Ramos (cell line): Measurements from ENCODE around the gene TREX2.
"Not testable (repeated sequence)": the region's sequence is repeated elsewhere in the genome, so short reads cannot be mapped to it uniquely, and the experiment has no call there.

ENCODE experiments used
- in situ Hi-C: fragments of 300-500 bp; cut with MboI; formaldehyde crosslinking; loops from one replicate; pipeline ENCODE4 v1.14.3; 2022; ENCODE audit warnings: low sequenced_read_pairs; ENCODE audit not compliant: unreplicated experiment

TREX2 gene

DNA sequence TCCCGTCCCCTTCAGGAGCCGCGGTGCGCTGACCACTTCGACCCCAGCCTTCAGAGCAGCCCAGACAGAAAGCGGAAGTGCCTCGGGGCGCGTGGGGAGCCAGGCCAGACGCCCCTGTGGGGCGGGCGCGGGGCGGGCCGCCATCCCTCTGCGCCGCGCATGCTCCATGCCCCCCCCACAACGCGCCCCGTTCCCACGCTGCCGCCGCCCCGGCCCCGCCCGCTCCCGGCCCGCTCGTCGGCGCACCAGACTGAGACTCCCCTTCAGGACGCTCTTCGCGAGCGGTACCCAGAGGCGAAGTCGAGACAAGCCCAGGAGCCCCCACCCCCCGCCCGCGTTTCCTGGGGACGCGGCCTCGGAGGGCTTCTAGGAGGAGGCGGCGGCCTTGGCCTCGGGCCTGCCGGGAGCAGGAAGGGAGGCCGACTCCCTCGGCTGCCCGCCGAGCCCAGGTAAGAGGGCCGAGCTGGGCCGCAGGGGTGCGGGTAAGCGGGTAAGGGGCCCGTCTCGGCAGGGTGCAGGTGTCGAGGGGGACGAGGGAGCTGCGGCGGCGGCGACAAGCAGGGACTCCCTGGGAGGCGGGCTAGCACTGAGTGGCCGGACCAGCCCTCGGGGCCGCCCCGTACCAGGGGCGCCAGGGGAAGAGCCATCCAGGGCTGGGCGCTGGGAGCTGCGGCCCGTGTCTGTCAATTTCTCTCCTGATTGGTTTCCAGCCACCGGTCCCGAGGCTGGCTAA, 34.4 kb downstream of the TREX2 start, which contains the start of gene ZFP92:
ZFP92 (plus strand) TSS at position 218 of the 733 bp plus-strand sequence. CDS start 6,851 bp downstream, outside the sequence.
- in situ Hi-C loops = no loop called here

DNA sequence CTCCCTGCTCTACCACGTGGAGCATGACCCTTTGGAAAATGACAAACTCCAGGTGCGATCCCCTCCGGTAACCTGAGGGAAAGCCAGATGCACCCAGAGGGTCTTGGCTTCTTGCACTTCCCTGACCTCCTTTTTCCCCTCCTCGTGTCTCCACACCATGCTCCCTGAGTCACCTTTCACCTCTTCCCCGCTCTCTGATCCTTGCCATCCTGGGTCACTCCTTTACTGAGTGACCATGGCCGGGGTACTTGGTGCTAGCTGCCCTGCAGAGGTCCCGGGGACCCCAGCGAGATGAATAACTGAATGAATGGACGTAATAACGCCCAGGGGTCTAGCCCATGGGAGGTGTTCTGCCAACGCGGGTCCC, 35.0 kb downstream of the TREX2 start:
- in situ Hi-C loops = no loop called here

GRCh38 chrX:153410373-153410772, 35.5 kb downstream of the TREX2 start:
- in situ Hi-C loops = no loop called here

GRCh38 chrX:153409414-153410101, 36.3 kb downstream of the TREX2 start:
- in situ Hi-C loops = no loop called here

- in situ Hi-C loops = no loop called here
These were observed 36.9 kb downstream of the TREX2 start for GRCh38 chrX:153408871-153409351.

- in situ Hi-C loops = no loop called here
These were observed 37.6 kb downstream of the TREX2 start for GRCh38 chrX:153408221-153408721.

GRCh38 chrX:153407736-153408135, 38.1 kb downstream of the TREX2 start:
- in situ Hi-C loops = no loop called here

GRCh38 chrX:153406903-153407302, 39.0 kb downstream of the TREX2 start:
- in situ Hi-C loops = no loop called here

DNA sequence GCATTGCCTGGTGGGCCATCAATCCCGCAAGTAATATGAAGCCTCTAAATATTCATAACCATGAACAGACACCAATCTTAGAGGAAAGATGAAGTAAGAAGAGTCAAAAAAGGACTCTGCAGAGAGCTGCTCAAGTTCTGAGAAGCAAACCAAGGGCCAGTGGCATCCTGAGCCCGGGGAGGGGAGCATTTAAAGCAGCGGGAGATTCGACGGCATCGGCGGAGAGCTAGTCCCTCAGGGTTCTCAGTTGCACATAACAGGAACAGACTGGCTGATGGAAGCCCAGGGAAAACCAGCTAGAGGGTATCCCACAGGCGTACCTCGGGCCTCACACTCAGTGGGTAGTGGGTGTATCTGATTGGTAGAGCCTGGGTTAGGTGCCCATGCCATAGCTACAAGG, 39.8 kb downstream of the TREX2 start:
- in situ Hi-C loops = no loop called here

GRCh38 chrX:153405426-153405825, 40.4 kb downstream of the TREX2 start:
- in situ Hi-C loops = no loop called here

DNA sequence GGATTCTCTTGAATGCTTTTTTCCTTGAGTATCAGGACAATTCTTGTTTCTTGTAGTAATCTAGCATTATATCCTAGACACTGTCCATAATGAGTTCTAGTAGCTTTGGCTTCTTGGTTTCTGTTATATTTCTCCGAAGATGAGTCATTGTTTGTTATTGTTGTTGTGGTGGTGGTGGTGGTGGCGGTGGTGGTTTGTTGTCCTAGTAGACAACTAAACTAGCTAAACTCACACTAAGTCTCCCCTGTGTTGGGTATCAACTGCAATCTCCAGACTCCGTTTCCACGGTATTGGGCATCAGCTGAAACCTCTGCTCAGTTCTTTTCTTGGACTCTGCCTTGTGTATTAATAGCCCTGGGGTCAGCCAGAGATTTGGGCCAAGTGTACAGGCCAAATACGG, 41.5 kb downstream of the TREX2 start:
- in situ Hi-C loops = not testable (repeated sequence)

- in situ Hi-C loops = no loop called here
These were observed 44.6 kb downstream of the TREX2 start, which contains the start of gene PNMA6E for GRCh38 chrX:153401133-153401764. Gene PNMA6E (minus strand): TSS chrX:153401350. CDS start chrX:153398849, 2,501 bp downstream.

DNA sequence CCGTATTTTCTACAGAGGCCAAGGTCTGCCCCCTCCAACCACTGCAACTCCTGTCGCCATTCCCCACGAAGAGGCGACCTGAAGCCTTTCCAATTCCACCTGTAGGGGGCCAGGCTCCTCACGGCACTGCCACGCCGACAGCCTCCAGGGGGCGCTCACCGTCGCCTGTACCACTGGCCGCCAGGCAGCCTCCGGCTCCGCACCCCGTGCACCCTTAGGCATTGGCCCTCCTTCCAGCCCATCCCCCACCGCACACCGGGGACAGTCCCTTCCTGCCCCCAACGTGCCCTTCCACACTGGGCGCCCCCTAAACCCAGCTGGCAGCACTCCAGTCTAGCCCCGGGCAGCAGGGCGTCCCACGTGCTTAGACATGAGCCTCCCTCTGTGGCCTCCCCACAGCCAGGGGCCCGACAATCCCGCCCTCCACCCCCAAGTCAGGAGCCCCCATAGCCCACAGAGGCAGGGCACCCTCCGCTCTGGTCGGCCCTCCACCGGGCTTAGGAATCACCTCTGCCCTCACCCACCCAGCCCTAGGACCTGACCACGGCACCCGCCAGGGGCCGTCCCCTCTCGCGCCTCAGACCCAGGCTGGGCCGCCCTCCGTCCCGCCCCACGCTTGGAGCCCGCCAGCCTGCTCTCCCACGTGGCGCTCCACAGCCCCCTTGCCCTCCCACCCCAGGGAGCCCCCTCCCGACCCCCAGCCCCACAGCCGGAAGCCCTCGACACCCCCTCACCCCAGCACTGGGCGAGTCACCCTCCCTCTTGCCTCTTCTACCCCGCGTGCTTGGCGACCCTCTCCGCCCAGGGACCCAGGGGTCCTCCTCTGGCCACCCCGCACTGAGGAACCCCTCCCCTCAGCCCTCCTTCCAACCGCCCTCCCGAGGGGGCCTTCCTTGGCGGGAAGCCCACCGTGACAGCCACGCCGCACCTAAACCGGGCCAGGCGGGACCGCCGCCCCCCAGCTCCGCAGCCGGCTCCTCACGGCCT, 45.4 kb downstream of the TREX2 start:
- in situ Hi-C loops = no loop called here

GRCh38 chrX:153398275-153398960, 47.4 kb downstream of the TREX2 start:
- in situ Hi-C loops = loop anchor here (25.0 kb wide), 1 partner anchor 361 kb away; no protein-coding TSS in a partner anchor

DNA sequence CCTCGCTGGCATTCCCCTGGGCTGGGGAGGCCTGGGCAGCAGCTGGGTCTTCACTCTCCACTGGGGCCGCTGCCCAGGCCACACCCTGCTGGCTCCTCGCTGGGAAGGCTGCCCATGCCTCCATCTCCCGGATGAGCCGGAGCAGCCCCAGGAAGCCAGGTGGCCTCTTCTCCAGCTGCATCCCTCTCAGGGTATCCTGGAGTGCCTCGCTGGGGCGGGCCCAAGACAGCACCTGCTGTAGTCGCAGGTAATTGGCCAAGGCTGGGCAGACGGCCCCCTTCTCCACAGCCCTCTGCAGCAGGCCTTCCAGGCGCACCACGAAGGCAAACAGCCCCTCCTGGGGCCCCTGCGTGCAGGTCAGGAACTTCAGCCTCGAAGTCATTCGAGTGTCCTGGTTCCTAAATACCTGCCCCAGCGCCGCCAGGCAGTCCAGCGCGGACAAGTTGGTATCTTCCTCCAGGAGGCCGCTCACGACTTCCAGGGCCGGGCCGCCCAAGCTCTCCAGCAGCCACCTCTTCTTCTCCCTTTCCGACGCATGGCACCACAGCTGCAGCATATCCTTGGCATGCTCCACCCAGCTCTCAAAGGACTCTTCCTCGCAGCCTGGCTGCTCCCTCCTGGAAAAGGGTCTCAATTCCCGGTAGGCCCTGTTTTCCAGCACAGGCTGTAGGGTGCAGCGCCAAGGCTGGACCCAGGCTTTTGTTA, 48.4 kb downstream of the TREX2 start:
- in situ Hi-C loops = loop anchor here (25.0 kb wide), 1 partner anchor 360 kb away; no protein-coding TSS in a partner anchor

- in situ Hi-C loops = loop anchor here (25.0 kb wide), 1 partner anchor 359 kb away; no protein-coding TSS in a partner anchor
These were observed 49.3 kb downstream of the TREX2 start for GRCh38 chrX:153396320-153397195.

DNA sequence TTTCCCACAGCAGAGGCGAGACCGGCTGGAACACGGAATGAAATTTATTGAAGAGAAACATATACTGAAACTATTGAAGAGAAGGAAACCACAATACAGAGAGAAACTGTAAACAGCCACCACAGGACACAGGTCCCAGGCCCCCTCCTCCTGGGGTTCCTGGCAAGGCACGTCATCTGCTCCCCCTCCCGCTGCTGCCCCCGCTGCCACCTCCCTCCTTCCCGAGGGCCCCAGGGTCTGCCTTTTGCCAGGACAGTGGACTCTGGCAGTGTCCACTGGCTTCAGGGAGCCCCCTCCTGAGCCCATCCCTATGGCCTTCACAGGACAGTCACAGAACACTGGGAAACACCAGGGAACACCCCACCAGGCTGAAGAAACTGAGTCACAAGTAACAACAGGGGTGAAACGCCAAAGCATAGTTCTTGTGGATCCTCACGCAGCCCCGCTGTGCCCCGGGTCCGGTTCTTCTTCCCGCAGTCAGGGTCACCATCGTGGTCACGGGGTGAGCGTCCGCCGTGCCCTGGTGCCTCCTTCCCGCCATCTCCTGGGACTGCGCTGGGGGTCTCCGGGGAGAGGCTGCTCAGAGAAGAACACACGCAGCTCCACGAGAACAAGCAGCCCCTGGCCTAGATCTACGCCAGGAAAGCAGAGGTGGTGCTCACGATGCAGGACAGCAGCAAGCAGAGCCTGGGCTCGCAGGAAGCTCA, 50.1 kb downstream of the TREX2 start:
- in situ Hi-C loops = loop anchor here (25.0 kb wide), 1 partner anchor 358 kb away; no protein-coding TSS in a partner anchor
